Measurements from ENCODE around the gene SKA1.
A peak's percentile ranks its signal among the peaks of the same experiment; 100 is the strongest.

The SKA1 gene

DNA sequence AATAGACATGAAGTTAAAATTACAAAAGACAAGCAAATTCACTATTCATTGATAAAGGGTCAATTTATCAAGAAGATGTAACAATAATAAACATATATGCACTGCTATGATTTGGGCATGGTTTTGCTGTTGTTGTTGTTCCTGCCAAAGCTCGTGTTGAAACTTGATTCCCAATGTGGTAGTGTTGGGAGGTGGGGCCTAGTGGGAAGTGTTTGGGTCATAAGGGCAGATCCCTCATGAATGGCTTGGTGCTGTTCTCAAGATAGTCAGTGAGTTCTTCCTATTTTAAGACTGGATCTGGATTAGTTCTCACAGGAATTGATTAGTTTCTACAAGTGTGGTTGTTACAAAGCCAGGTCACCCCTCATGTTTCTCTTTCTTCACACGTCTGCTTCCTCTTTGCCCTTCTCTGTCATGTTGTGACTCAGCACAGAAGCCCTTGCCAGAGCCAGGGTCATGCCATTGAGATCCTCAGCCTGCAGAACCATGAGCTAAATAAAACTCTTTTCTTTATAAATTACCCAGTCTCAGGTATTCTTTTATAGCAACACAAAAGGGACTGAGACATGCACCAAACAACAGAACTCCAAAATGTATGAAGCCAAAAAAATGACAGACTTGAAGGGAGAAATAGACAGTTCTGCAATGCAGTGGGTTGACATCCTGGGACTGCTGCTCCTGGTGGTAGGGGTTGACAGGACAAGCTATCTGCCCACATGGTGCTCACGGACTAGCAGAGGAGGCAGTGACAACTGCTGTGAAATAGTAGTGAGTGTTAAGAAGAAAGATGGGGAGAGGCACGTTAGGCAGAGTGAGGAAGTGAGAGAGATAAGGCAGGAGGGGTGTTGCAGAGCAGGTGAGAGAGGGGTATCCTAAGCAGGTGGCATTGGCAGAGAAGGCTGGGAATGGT, 18.6 kb upstream of the SKA1 start:
- Histone ChIP-seq H3K4me1 (ENCODE audit: control insufficient read depth, insufficient read depth, low read length) (no peaks in the 10 kb centered on the region), H3K27ac (ENCODE audit: low read length) (no peak overlapping the region), H3K27me3 (ENCODE audit: control insufficient read depth in 1 of 2, insufficient read depth in 2 of 2, low read length in 2 of 2) (peaks cover 0 to 2% of the 10 kb centered on the region in 2 donors), H3K9me3 (ENCODE audit: control insufficient read depth in 2 of 2, low read length in 2 of 2) (no peaks in the 10 kb centered on the region), H3K4me3 (ENCODE audit: low read length in 2 of 2) (no peak overlapping the region), H3K36me3 (ENCODE audit: control insufficient read depth in 2 of 2, insufficient read depth in 2 of 2, low read length in 2 of 2) (no peaks in the 10 kb centered on the region), H3K9ac (ENCODE audit: low read length in 2 of 2) (no peak overlapping the region)

DNA sequence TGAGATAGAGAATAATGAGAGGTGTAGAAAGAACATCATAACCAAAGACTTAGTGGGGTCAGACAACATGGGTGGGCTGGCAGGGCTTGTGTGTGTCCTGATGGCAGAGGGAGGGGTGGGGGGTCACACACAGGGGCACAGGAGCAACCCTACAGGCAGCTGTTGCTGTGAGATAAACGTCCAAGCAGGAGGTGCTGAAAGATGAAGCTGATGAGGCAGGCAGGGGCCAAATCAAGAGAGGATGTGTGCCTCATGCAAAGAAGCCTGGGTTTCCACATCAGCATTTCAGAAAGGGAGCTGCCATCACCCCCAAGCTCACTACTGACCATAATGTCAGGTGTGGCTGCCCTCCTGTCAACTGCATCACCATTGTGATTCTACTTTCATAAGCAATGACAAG, 16.0 kb upstream of the SKA1 start:
- no peak overlapping the region for H3K9ac ChIP-seq (ENCODE audit: low read length in 2 of 2)
- H3K27me3 ChIP-seq (ENCODE audit: control insufficient read depth in 1 of 2, insufficient read depth in 2 of 2, low read length in 2 of 2): peaks cover 0 to 2% of the 10 kb centered on the region in 2 donors
- no peaks in the 10 kb centered on the region for H3K4me1 ChIP-seq (ENCODE audit: control insufficient read depth, insufficient read depth, low read length)
- H3K36me3 ChIP-seq (ENCODE audit: control insufficient read depth in 2 of 2, insufficient read depth in 2 of 2, low read length in 2 of 2): no peaks in the 10 kb centered on the region
- H3K27ac ChIP-seq (ENCODE audit: low read length): no peak overlapping the region
- H3K9me3 ChIP-seq (ENCODE audit: control insufficient read depth in 2 of 2, low read length in 2 of 2): no peaks in the 10 kb centered on the region
- no peak overlapping the region for H3K4me3 ChIP-seq (ENCODE audit: low read length in 2 of 2)

- H3K9me3 ChIP-seq (ENCODE audit: control insufficient read depth in 2 of 2, low read length in 2 of 2): no peaks in the 10 kb centered on the region
- no peaks in the 10 kb centered on the region for H3K4me1 ChIP-seq (ENCODE audit: control insufficient read depth, insufficient read depth, low read length)
- no peak overlapping the region for H3K9ac ChIP-seq (ENCODE audit: low read length in 2 of 2)
- H3K36me3 ChIP-seq (ENCODE audit: control insufficient read depth in 2 of 2, insufficient read depth in 2 of 2, low read length in 2 of 2): no peaks in the 10 kb centered on the region
- H3K4me3 ChIP-seq (ENCODE audit: low read length in 2 of 2): no peak overlapping the region
- H3K27ac ChIP-seq (ENCODE audit: low read length): no peak overlapping the region
- peaks cover 0 to 2% of the 10 kb centered on the region in 2 donors for H3K27me3 ChIP-seq (ENCODE audit: control insufficient read depth in 1 of 2, insufficient read depth in 2 of 2, low read length in 2 of 2)
These were observed 15.0 kb upstream of the SKA1 start for GRCh38 chr18:50359806-50360205.

- H3K27me3 ChIP-seq (ENCODE audit: control insufficient read depth in 1 of 2, insufficient read depth in 2 of 2, low read length in 2 of 2): peaks cover 0 to 2% of the 10 kb centered on the region in 2 donors
- no peaks in the 10 kb centered on the region for H3K36me3 ChIP-seq (ENCODE audit: control insufficient read depth in 2 of 2, insufficient read depth in 2 of 2, low read length in 2 of 2)
- H3K4me1 ChIP-seq (ENCODE audit: control insufficient read depth, insufficient read depth, low read length): no peaks in the 10 kb centered on the region
- no peak overlapping the region for H3K9ac ChIP-seq (ENCODE audit: low read length in 2 of 2)
- H3K4me3 ChIP-seq (ENCODE audit: low read length in 2 of 2): no peak overlapping the region
- H3K27ac ChIP-seq (ENCODE audit: low read length): no peak overlapping the region
- H3K9me3 ChIP-seq (ENCODE audit: control insufficient read depth in 2 of 2, low read length in 2 of 2): no peaks in the 10 kb centered on the region
These were observed 14.2 kb upstream of the SKA1 start for GRCh38 chr18:50360611-50361010.

DNA sequence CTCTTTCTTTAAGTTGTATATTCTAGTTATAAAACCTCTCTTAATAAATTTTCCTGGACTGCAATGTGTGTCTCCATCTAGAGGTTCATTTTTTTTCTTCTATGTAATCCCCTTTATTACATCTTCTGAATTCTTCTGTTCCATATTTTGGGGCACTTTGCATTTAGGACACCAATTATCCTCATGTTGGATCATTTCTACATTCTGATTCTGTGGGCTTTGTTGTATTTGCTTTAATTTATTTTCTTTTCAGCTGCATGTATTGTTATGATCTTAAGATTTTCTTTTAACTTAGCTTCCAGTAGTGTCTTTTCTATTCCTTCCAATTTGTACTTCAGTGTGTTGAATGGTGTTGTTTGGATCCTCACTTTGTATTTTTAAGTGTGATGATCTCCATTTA, 5.2 kb upstream of the SKA1 start:
- Histone ChIP-seq H3K27ac (ENCODE audit: low read length) (no peak overlapping the region), H3K4me3 (ENCODE audit: low read length in 2 of 2) (no peak overlapping the region), H3K36me3 (ENCODE audit: control insufficient read depth in 2 of 2, insufficient read depth in 2 of 2, low read length in 2 of 2) (no peaks in the 10 kb centered on the region), H3K9me3 (ENCODE audit: control insufficient read depth in 2 of 2, low read length in 2 of 2) (peaks cover 0 to 5% of the 10 kb centered on the region in 2 donors), H3K4me1 (ENCODE audit: control insufficient read depth, insufficient read depth, low read length) (no peaks in the 10 kb centered on the region), H3K27me3 (ENCODE audit: control insufficient read depth in 1 of 2, insufficient read depth in 2 of 2, low read length in 2 of 2) (no peaks in the 10 kb centered on the region), H3K9ac (ENCODE audit: low read length in 2 of 2) (no peak overlapping the region)

- Histone ChIP-seq H3K36me3 (ENCODE audit: control insufficient read depth in 2 of 2, insufficient read depth in 2 of 2, low read length in 2 of 2) (no peaks in the 10 kb centered on the region), H3K9ac (ENCODE audit: low read length in 2 of 2) (no peak overlapping the region), H3K9me3 (ENCODE audit: control insufficient read depth in 2 of 2, low read length in 2 of 2) (peaks cover 0 to 5% of the 10 kb centered on the region in 2 donors), H3K4me1 (ENCODE audit: control insufficient read depth, insufficient read depth, low read length) (peaks cover 8% of the 10 kb centered on the region), H3K4me3 (ENCODE audit: low read length in 2 of 2) (no peak overlapping the region), H3K27me3 (ENCODE audit: control insufficient read depth in 1 of 2, insufficient read depth in 2 of 2, low read length in 2 of 2) (no peaks in the 10 kb centered on the region), H3K27ac (ENCODE audit: low read length) (no peak overlapping the region)
These were observed 2.1 kb upstream of the SKA1 start for GRCh38 chr18:50372743-50373142.

- Histone ChIP-seq H3K4me1 (ENCODE audit: control insufficient read depth, insufficient read depth, low read length) (peaks cover 8% of the 10 kb centered on the region), H3K9ac (ENCODE audit: low read length in 2 of 2) (no peak overlapping the region), H3K9me3 (ENCODE audit: control insufficient read depth in 2 of 2, low read length in 2 of 2) (peaks cover 0 to 5% of the 10 kb centered on the region in 2 donors), H3K36me3 (ENCODE audit: control insufficient read depth in 2 of 2, insufficient read depth in 2 of 2, low read length in 2 of 2) (no peaks in the 10 kb centered on the region), H3K27ac (ENCODE audit: low read length) (no peak overlapping the region), H3K27me3 (ENCODE audit: control insufficient read depth in 1 of 2, insufficient read depth in 2 of 2, low read length in 2 of 2) (no peaks in the 10 kb centered on the region), H3K4me3 (ENCODE audit: low read length in 2 of 2) (no peak overlapping the region)
These were observed 1.2 kb upstream of the SKA1 start for GRCh38 chr18:50373561-50374219.

DNA sequence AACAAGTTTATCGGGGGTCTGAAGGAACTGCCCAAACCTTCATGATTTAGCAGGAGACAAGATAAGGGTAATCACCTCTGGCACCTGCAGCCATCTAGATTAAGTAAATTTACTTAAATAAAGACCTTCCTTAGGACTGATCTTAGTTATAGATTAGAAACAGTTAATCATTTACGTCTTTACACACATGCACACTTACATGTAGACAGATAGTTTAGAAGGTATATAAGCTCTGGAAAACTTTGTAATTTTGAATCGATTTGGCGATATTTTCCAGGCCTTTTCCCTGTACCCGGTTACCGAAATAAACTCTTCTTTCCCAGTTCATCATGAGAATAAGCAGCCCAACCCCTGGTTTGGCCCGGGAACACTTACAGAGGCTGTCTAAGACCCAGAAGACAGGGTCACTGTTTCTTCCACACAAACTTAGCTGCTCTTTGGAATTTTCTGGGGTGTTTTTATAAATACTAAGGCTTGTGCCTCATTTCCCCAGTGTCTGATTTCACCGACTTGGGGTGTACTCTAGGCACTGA, 560 bp upstream of the SKA1 start:
- Histone ChIP-seq H3K27ac (ENCODE audit: low read length) (peak overlapping the region; percentile 43), H3K36me3 (ENCODE audit: control insufficient read depth in 2 of 2, insufficient read depth in 2 of 2, low read length in 2 of 2) (no peaks in the 10 kb centered on the region), H3K27me3 (ENCODE audit: control insufficient read depth in 1 of 2, insufficient read depth in 2 of 2, low read length in 2 of 2) (no peaks in the 10 kb centered on the region), H3K9me3 (ENCODE audit: control insufficient read depth in 2 of 2, low read length in 2 of 2) (peaks cover 0 to 5% of the 10 kb centered on the region in 2 donors), H3K4me3 (ENCODE audit: low read length in 2 of 2) (peak overlapping the region; percentile 63 to 75), H3K9ac (ENCODE audit: low read length in 2 of 2) (peak overlapping the region; percentile 67 to 76), H3K4me1 (ENCODE audit: control insufficient read depth, insufficient read depth, low read length) (peaks cover 8% of the 10 kb centered on the region)

DNA sequence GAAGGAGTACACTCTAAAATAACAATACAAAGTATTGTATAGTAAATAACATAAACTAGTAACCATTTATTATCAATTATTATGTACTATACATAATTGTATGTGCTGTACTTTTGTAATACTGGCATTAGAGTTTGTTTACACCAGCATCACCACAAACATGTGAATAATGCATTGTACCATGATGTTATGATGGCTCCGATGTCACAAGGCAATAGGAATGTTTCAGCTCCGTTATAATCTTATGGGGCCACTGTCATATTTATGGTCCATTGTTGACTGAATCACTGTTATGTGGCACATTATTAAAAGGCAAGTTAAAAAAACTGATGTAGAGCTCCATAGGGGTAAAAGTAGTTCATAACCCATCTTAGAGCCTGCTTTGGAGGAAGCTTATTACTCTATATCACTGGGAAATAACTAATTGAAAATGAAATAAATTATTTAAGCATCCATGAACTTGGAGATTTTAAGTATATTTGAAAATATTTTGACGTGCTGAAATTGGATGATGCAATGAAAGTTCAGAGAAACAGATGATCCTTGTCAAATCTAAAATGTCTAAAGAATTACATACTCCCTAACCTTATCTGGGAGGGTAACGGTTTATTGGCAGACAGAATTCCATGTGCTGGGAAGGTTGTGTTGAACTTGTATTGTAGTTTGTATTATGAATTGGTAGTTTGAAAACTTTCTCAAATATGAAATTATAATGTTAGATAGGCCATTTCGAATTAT, 2.4 kb downstream of the SKA1 start:
- H3K4me1 ChIP-seq (ENCODE audit: control insufficient read depth, insufficient read depth, low read length): peaks cover 8% of the 10 kb centered on the region
- no peaks in the 10 kb centered on the region for H3K36me3 ChIP-seq (ENCODE audit: control insufficient read depth in 2 of 2, insufficient read depth in 2 of 2, low read length in 2 of 2)
- no peak overlapping the region for H3K4me3 ChIP-seq (ENCODE audit: low read length in 2 of 2)
- H3K9ac ChIP-seq (ENCODE audit: low read length in 2 of 2): no peak overlapping the region
- no peak overlapping the region for H3K27ac ChIP-seq (ENCODE audit: low read length)
- H3K27me3 ChIP-seq (ENCODE audit: control insufficient read depth in 1 of 2, insufficient read depth in 2 of 2, low read length in 2 of 2): no peaks in the 10 kb centered on the region
- H3K9me3 ChIP-seq (ENCODE audit: control insufficient read depth in 2 of 2, low read length in 2 of 2): no peaks in the 10 kb centered on the region

GRCh38 chr18:50388988-50389387, 14.1 kb downstream of the SKA1 start:
- no peak overlapping the region for H3K4me3 ChIP-seq (ENCODE audit: low read length in 2 of 2)

More at GRCh38 chr18:50388988-50389387, 14.1 kb downstream of the SKA1 start:
- H3K9me3 ChIP-seq (ENCODE audit: control insufficient read depth in 2 of 2, low read length in 2 of 2): no peaks in the 10 kb centered on the region
- H3K36me3 ChIP-seq (ENCODE audit: control insufficient read depth in 2 of 2, insufficient read depth in 2 of 2, low read length in 2 of 2): no peaks in the 10 kb centered on the region
- no peak overlapping the region for H3K9ac ChIP-seq (ENCODE audit: low read length in 2 of 2)
- H3K27ac ChIP-seq (ENCODE audit: low read length): no peak overlapping the region
- no peaks in the 10 kb centered on the region for H3K27me3 ChIP-seq (ENCODE audit: control insufficient read depth in 1 of 2, insufficient read depth in 2 of 2, low read length in 2 of 2)
- H3K4me1 ChIP-seq (ENCODE audit: control insufficient read depth, insufficient read depth, low read length): no peaks in the 10 kb centered on the region
